GM21447 (cell line): ENCODE measurements around the gene THRA.
A peak's percentile ranks its signal among the peaks of the same experiment; 100 is the strongest.

Experiments used
- ATAC-seq: cut with Tn5 transposase; IDR thresholded peaks from one replicate; pipeline ENCODE4 v1.9.1; 2021; ENCODE audit not compliant: unreplicated experiment

The THRA gene

GRCh38 chr17:40079545-40079944, 16.8 kb downstream of the THRA start:
- ATAC-seq: no peak

- no peak for ATAC-seq
Observed at GRCh38 chr17:40084477-40084876, 21.7 kb downstream of the THRA start.

- ATAC-seq: no peak
Observed at GRCh38 chr17:40086150-40087044, 23.6 kb downstream of the THRA start.

GRCh38 chr17:40087049-40087794, 24.5 kb downstream of the THRA start:
- ATAC-seq: no peak

GRCh38 chr17:40087903-40088718, 25.3 kb downstream of the THRA start:
- no peak for ATAC-seq

- no peak for ATAC-seq
Observed at GRCh38 chr17:40089077-40089895, 26.5 kb downstream of the THRA start.

- ATAC-seq: no peak
Observed at GRCh38 chr17:40090237-40091119, 27.7 kb downstream of the THRA start.

GRCh38 chr17:40091691-40092397, 29.1 kb downstream of the THRA start:
- no peak for ATAC-seq

- no peak for ATAC-seq
Observed at GRCh38 chr17:40092581-40092980, 29.8 kb downstream of the THRA start.

- ATAC-seq: no peak
Observed at GRCh38 chr17:40093005-40093579, 30.3 kb downstream of the THRA start.

- ATAC-seq: no peak
Observed at GRCh38 chr17:40093580-40094201, 30.9 kb downstream of the THRA start.

- ATAC-seq: no peak
Observed at GRCh38 chr17:40094874-40095273, 32.1 kb downstream of the THRA start.

GRCh38 chr17:40095351-40095943, 32.7 kb downstream of the THRA start:
- no peak for ATAC-seq

- peak; percentile 46 for ATAC-seq
Observed at GRCh38 chr17:40095944-40096791, 33.4 kb downstream of the THRA start.

GRCh38 chr17:40097087-40097486, 34.3 kb downstream of the THRA start:
- ATAC-seq: no peak

GRCh38 chr17:40097931-40098845, 35.4 kb downstream of the THRA start:
- no peak for ATAC-seq
